ENCODE measurements around the gene IGF2R. TPM values are rescaled to one million over a fixed set of nuclear protein-coding genes. Genes with fewer than 3 reads are reported as not detected.
A peak's percentile ranks its signal among the peaks of the same experiment; 100 is the strongest.

IGF2R gene
- total and polyA plus RNA-seq, 2 of the 13 experiments (the other 11 are each of a cell fraction or from before 2014, with no cell fraction given) = 38.3 to 70.0 TPM

DNA sequence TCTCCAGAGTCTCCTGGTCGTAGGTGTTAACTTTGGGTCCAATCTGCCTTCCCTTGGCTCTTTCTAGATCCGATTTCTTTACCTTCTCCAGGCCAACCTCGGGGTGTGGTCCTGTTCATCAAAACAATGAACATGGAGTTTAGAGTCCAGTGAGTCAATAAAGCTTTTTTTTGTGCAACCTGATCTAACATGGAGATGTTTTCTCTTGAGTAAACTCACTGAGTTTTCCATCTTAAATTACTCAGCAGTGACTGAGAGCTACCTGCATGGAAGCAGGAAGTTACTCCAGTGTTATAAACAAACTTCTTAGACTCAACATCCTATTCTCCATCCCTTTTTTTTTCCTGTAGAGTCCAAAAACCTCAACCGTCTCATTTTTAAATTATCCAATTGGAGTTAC is 137.8 kb downstream of the IGF2R start (continued):
- TF ChIP-seq, protein P1, sequence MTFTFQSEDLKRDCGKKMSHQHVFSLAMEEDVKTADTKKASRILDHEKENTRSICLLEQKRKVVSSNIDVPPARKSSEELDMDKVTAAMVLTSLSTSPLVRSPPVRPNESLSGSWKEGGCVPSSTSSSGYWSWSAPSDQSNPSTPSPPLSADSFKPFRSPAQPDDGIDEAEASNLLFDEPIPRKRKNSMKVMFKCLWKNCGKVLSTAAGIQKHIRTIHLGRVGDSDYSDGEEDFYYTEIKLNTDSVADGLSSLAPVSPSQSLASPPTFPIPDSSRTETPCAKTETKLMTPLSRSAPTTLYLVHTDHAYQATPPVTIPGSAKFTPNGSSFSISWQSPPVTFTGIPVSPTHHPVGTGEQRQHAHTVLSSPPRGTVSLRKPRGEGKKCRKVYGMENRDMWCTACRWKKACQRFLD (CRISPR knock-in tag; IDR thresholded peaks at IDR 0.05; ENCODE audit: borderline replicate concordance) = no peak
- peak; percentile 57; the same call in 1 of the 2 replicates for TF ChIP-seq SOX5 (CRISPR knock-in tag; IDR thresholded peaks at IDR 0.05; ENCODE audit: borderline replicate concordance)
- TF ChIP-seq, protein P2, sequence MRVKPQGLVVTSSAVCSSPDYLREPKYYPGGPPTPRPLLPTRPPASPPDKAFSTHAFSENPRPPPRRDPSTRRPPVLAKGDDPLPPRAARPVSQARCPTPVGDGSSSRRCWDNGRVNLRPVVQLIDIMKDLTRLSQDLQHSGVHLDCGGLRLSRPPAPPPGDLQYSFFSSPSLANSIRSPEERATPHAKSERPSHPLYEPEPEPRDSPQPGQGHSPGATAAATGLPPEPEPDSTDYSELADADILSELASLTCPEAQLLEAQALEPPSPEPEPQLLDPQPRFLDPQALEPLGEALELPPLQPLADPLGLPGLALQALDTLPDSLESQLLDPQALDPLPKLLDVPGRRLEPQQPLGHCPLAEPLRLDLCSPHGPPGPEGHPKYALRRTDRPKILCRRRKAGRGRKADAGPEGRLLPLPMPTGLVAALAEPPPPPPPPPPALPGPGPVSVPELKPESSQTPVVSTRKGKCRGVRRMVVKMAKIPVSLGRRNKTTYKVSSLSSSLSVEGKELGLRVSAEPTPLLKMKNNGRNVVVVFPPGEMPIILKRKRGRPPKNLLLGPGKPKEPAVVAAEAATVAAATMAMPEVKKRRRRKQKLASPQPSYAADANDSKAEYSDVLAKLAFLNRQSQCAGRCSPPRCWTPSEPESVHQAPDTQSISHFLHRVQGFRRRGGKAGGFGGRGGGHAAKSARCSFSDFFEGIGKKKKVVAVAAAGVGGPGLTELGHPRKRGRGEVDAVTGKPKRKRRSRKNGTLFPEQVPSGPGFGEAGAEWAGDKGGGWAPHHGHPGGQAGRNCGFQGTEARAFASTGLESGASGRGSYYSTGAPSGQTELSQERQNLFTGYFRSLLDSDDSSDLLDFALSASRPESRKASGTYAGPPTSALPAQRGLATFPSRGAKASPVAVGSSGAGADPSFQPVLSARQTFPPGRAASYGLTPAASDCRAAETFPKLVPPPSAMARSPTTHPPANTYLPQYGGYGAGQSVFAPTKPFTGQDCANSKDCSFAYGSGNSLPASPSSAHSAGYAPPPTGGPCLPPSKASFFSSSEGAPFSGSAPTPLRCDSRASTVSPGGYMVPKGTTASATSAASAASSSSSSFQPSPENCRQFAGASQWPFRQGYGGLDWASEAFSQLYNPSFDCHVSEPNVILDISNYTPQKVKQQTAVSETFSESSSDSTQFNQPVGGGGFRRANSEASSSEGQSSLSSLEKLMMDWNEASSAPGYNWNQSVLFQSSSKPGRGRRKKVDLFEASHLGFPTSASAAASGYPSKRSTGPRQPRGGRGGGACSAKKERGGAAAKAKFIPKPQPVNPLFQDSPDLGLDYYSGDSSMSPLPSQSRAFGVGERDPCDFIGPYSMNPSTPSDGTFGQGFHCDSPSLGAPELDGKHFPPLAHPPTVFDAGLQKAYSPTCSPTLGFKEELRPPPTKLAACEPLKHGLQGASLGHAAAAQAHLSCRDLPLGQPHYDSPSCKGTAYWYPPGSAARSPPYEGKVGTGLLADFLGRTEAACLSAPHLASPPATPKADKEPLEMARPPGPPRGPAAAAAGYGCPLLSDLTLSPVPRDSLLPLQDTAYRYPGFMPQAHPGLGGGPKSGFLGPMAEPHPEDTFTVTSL (CRISPR knock-in tag; IDR thresholded peaks at IDR 0.05; ENCODE audit: borderline replicate concordance) = 0 out of 2 replicates have a peak, but pooled peaks have one; percentile 14
- TF ChIP-seq, protein P3, sequence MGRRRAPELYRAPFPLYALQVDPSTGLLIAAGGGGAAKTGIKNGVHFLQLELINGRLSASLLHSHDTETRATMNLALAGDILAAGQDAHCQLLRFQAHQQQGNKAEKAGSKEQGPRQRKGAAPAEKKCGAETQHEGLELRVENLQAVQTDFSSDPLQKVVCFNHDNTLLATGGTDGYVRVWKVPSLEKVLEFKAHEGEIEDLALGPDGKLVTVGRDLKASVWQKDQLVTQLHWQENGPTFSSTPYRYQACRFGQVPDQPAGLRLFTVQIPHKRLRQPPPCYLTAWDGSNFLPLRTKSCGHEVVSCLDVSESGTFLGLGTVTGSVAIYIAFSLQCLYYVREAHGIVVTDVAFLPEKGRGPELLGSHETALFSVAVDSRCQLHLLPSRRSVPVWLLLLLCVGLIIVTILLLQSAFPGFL (CRISPR knock-in tag; IDR thresholded peaks at IDR 0.05) = no peak
- TF ChIP-seq YEATS4 (CRISPR knock-in tag; IDR thresholded peaks at IDR 0.05; ENCODE audit: borderline replicate concordance) = no peak
- TF ChIP-seq, protein P4, sequence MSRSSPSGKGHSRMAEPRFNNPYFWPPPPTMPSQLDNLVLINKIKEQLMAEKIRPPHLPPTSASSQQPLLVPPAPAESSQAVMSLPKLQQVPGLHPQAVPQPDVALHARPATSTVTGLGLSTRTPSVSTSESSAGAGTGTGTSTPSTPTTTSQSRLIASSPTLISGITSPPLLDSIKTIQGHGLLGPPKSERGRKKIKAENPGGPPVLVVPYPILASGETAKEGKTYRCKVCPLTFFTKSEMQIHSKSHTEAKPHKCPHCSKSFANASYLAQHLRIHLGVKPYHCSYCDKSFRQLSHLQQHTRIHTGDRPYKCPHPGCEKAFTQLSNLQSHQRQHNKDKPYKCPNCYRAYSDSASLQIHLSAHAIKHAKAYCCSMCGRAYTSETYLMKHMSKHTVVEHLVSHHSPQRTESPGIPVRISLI (CRISPR knock-in tag; IDR thresholded peaks at IDR 0.05; ENCODE audit: borderline replicate concordance) = 0 out of 2 replicates have a peak, but pooled peaks have one; percentile 25
- 0 out of 2 replicates have a peak, but pooled peaks have one; percentile 11 for TF ChIP-seq SAP130 (CRISPR knock-in tag; IDR thresholded peaks at IDR 0.05; ENCODE audit: low read depth)
- no peak for TF ChIP-seq ZNF30 (CRISPR knock-in tag; IDR thresholded peaks at IDR 0.05)
- no peak for TF ChIP-seq ZKSCAN5 (CRISPR knock-in tag; IDR thresholded peaks at IDR 0.05)
- TF ChIP-seq ZNF317 (CRISPR knock-in tag; IDR thresholded peaks at IDR 0.05) = no peak
- no peak for TF ChIP-seq ZNF670 (CRISPR knock-in tag; IDR thresholded peaks at IDR 0.05; ENCODE audit: borderline replicate concordance)
- no peak for TF ChIP-seq ZNF572 (CRISPR knock-in tag; IDR thresholded peaks at IDR 0.05)
- TF ChIP-seq SOX13 (IDR thresholded peaks at IDR 0.05) = no peak
- TF ChIP-seq SOX13 (CRISPR knock-in tag; conservative IDR thresholded peaks at IDR 0.05 in 1 of 2, IDR thresholded peaks at IDR 0.05 in 1 of 2) = peak in 1 of 2 experiments; percentile 67; a peak in 1 of 4 replicates
- no peak for TF ChIP-seq ZNF782 (CRISPR knock-in tag; IDR thresholded peaks at IDR 0.05; ENCODE audit: borderline replicate concordance)
- no peak for TF ChIP-seq KAT8 (CRISPR knock-in tag; IDR thresholded peaks at IDR 0.05)
- TF ChIP-seq ZFP62 (CRISPR knock-in tag; IDR thresholded peaks at IDR 0.05) = no peak
- TF ChIP-seq, protein P5, sequence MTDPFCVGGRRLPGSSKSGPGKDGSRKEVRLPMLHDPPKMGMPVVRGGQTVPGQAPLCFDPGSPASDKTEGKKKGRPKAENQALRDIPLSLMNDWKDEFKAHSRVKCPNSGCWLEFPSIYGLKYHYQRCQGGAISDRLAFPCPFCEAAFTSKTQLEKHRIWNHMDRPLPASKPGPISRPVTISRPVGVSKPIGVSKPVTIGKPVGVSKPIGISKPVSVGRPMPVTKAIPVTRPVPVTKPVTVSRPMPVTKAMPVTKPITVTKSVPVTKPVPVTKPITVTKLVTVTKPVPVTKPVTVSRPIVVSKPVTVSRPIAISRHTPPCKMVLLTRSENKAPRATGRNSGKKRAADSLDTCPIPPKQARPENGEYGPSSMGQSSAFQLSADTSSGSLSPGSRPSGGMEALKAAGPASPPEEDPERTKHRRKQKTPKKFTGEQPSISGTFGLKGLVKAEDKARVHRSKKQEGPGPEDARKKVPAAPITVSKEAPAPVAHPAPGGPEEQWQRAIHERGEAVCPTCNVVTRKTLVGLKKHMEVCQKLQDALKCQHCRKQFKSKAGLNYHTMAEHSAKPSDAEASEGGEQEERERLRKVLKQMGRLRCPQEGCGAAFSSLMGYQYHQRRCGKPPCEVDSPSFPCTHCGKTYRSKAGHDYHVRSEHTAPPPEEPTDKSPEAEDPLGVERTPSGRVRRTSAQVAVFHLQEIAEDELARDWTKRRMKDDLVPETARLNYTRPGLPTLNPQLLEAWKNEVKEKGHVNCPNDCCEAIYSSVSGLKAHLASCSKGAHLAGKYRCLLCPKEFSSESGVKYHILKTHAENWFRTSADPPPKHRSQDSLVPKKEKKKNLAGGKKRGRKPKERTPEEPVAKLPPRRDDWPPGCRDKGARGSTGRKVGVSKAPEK (CRISPR knock-in tag; IDR thresholded peaks at IDR 0.05; ENCODE audit: borderline replicate concordance) = no peak

Measured in HepG2 (cell line).